Astrocyte (in vitro differentiated cells and primary cell): ENCODE results near the gene MARCOL.

ENCODE experiments used
- CTCF ChIP-seq: IDR thresholded peaks from 2 replicates; pipeline ENCODE4 v1.5.1; 2011; ENCODE audit warnings: low read depth, mild to moderate bottlenecking, inconsistent platforms, low read length, moderate library complexity; ENCODE audit not compliant: insufficient read depth
- EZH2 ChIP-seq: IDR thresholded peaks from 2 replicates; pipeline ENCODE4 v1.6.1; 2012; ENCODE audit warnings: mild to moderate bottlenecking, low read length, inconsistent platforms; ENCODE audit not compliant: insufficient read depth

DNA sequence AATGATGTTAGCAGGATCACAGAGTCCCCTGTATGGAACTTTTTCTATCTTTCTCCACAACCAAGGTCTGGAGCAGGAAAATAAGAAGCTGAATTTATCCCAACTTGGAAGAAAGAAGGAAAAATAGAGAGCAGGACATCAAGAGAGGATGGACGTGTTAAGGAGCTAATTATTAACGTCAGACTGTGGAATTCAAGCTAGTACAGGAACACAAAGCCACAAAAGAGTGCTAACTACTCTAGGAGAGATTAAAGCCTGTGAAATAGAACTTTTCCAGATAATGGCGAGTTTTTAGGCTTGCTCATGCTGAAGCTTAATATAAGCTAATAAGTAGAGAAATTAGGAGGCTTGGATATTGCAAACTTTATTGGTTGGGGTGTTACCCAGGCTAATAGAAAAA lies 29.6 kb downstream of the MARCOL start:
- no peak for TF ChIP-seq CTCF
- no peak for TF ChIP-seq EZH2
